K562 (cell line): ENCODE measurements around the gene FOXA3. TPM values are rescaled to one million over a fixed set of nuclear protein-coding genes. Genes with fewer than 3 reads are reported as not detected.

Experiments
- BRD4 ChIP-seq: fragments of 200-600 bp; sonication (generic); IDR thresholded peaks from 2 replicates; pipeline ENCODE4 v1.6.1; 2017; ENCODE audit warnings: inconsistent platforms
- CAMTA2 ChIP-seq: fragments of 250-450 bp; sonication (Bioruptor Pico); conservative IDR thresholded peaks from 2 replicates; pipeline ENCODE4 v1.5.1; 2022
- CBX2 ChIP-seq: fragments of 200-600 bp; sonication (generic); IDR thresholded peaks from one replicate; pipeline ENCODE4 v1.6.1; 2012; ENCODE audit warnings: mild to moderate bottlenecking, low read length, inconsistent platforms; ENCODE audit not compliant: insufficient read depth, poor library complexity, severe bottlenecking
- CTCF ChIP-seq, 3 experiments: IDR thresholded peaks in 2 of 3; conservative IDR thresholded peaks in 1 of 3; 2 replicates each; pipeline ENCODE4 v1.5.1; 2011 to 2012; ENCODE audit warnings: low read length in 3 of 3, mild to moderate bottlenecking in 3 of 3, control low read depth in 2 of 3, improper control_type of control experiment in 1 of 3, inconsistent platforms in 1 of 3, low read depth in 1 of 3, mixed read lengths in 1 of 3, moderate library complexity in 1 of 3; ENCODE audit not compliant: insufficient read depth in 2 of 3
- EP300 ChIP-seq: IDR thresholded peaks from 2 replicates; pipeline ENCODE4 v1.6.1; 2012; ENCODE audit warnings: low read length, improper control_type of control experiment
- EWSR1 ChIP-seq: fragments of 450-650 bp; IDR thresholded peaks from 2 replicates; pipeline ENCODE4 v1.6.1; 2018; ENCODE audit warnings: borderline replicate concordance, mild to moderate bottlenecking, low read depth, moderate library complexity; ENCODE audit not compliant: partially characterized antibody
- GTF2A2 ChIP-seq: IDR thresholded peaks from 2 replicates; pipeline ENCODE4 v1.6.1; 2016; ENCODE audit warnings: mild to moderate bottlenecking, missing genetic modification characterization, missing compliant biosample characterization
- GTF2E2 ChIP-seq: fragments of 200-800 bp; sonication (Bioruptor generic); IDR thresholded peaks from 2 replicates; pipeline ENCODE4 v1.6.1; 2016; ENCODE audit warnings: missing genetic modification characterization, missing compliant biosample characterization
- HDAC2 ChIP-seq: fragments of 450-650 bp; IDR thresholded peaks from 2 replicates; pipeline ENCODE4 v1.6.1; 2016; ENCODE audit warnings: mild to moderate bottlenecking
- KAT7 ChIP-seq: sonication (generic); formaldehyde crosslinking; IDR thresholded peaks from 2 replicates; pipeline ENCODE4 v1.8.0; 2022; ENCODE audit warnings: missing genetic modification reagents, mild to moderate bottlenecking, borderline replicate concordance
- KHSRP ChIP-seq: fragments of 450-650 bp; IDR thresholded peaks from 2 replicates; pipeline ENCODE4 v1.6.1; 2017
- RAD51 ChIP-seq: fragments of 450-650 bp; IDR thresholded peaks from 2 replicates; pipeline ENCODE4 v1.7.1; 2016; ENCODE audit warnings: low read depth, mild to moderate bottlenecking, borderline replicate concordance
- SLC30A9 ChIP-seq: fragments of 250-450 bp; sonication (Bioruptor Pico); IDR thresholded peaks from 2 replicates; pipeline ENCODE4 v1.8.0; 2022; ENCODE audit warnings: mild to moderate bottlenecking, moderate library complexity
- SMAD1 ChIP-seq: fragments of 150-350 bp; IDR thresholded peaks from 2 replicates; pipeline ENCODE4 v1.6.1; 2014; ENCODE audit warnings: low read length, low read depth; ENCODE audit not compliant: partially characterized antibody
- STAT5A ChIP-seq: IDR thresholded peaks from 2 replicates; pipeline ENCODE4 v1.6.1; 2012; ENCODE audit warnings: low read length, inconsistent platforms, borderline replicate concordance
- TOE1 ChIP-seq, 2 experiments: fragments of 450-650 bp in 1 of 2; sonication (generic) in 1 of 2; formaldehyde crosslinking in 1 of 2; IDR thresholded peaks; 2 replicates each; pipeline versions ENCODE4 v1.7.1 to v1.8.0; 2016 to 2022; ENCODE audit warnings: borderline replicate concordance in 2 of 2, mild to moderate bottlenecking in 2 of 2, antibody characterized with exemption in 1 of 2, inconsistent platforms in 1 of 2, low read depth in 1 of 2, missing genetic modification reagents in 1 of 2, moderate library complexity in 1 of 2
- ZC3H4 ChIP-seq: sonication (generic); formaldehyde crosslinking; IDR thresholded peaks from 2 replicates; pipeline ENCODE4 v1.9.0; 2021; ENCODE audit warnings: missing genetic modification reagents, borderline replicate concordance
- ZFX ChIP-seq: sonication (generic); formaldehyde crosslinking; IDR thresholded peaks from 2 replicates; pipeline ENCODE4 v1.8.0; 2022; ENCODE audit warnings: mild to moderate bottlenecking, missing genetic modification reagents, moderate library complexity
- ZKSCAN1 ChIP-seq: fragments of 150-350 bp; IDR thresholded peaks from 2 replicates; pipeline ENCODE4 v1.6.1; 2016; ENCODE audit warnings: low read depth, low read length
- ZNF512 ChIP-seq: IDR thresholded peaks from 2 replicates; pipeline ENCODE4 v1.6.1; 2016; ENCODE audit warnings: missing genetic modification characterization, missing compliant biosample characterization
- ZNF766 ChIP-seq: fragments of 200-800 bp; sonication (Bioruptor generic); conservative IDR thresholded peaks from 2 replicates; pipeline ENCODE4 v1.6.1; 2016; ENCODE audit warnings: missing genetic modification characterization, missing compliant biosample characterization
- ZSCAN32 ChIP-seq: fragments of 450-650 bp; formaldehyde crosslinking; IDR thresholded peaks from 2 replicates; pipeline ENCODE4 v1.4.0; 2020; ENCODE audit warnings: mild to moderate bottlenecking, moderate library complexity
- polyA plus RNA-seq, 8 experiments: library from polyadenylated mRNA; depleted of rRNA in 4 of 8; stranded (reverse) in 5 of 8; unstranded in 3 of 8; fragments of >200 nt; fragmentation: Nextera tagmentation in 2 of 8; fragmentation: Illumina TruSeq in 1 of 8; extraction: Ambion mirVana in 2 of 8; extraction: Trizol in 1 of 8; gene quantifications; 2 replicates each; pipeline versions ENCODE4 v1.2.1 to v1.2.3, GENCODE V29; 2011 to 2014; ENCODE audit warnings: inconsistent platforms in 1 of 8, missing spikeins in 1 of 8
- total RNA-seq, 7 experiments: library from RNA; depleted of rRNA in 6 of 7; stranded (reverse); fragments of >200 nt in 6 of 7; fragmentation: Illumina TruSeq in 2 of 7; extraction: Trizol in 2 of 7; gene quantifications; 2 replicates each; pipeline versions ENCODE4 v1.2.1 to v1.2.3, GENCODE V29; 2011 to 2021; ENCODE audit warnings: low replicate concordance in 1 of 7

The FOXA3 gene
- total and polyA plus RNA-seq, 9 of the 15 experiments (the other 6 are each of a cell fraction or from before 2014, with no cell fraction given) = 1.3 to 15.5 (median 4.7) TPM

GRCh38 chr19:45885556-45886426, 21.7 kb downstream of the FOXA3 start, which contains the start of gene IRF2BP1 (continued):
- no peak for TF ChIP-seq CBX2
- TF ChIP-seq SMAD1 = peak; percentile 96
- TF ChIP-seq ZNF512 = no peak
- TF ChIP-seq GTF2A2 = no peak
- no peak for TF ChIP-seq EP300
- TF ChIP-seq ZFX (CRISPR knock-in tag) = peak; percentile 83
- TF ChIP-seq RAD51 = no peak
- TF ChIP-seq CTCF (IDR thresholded peaks at IDR 0.05 in 2 of 3, conservative IDR thresholded peaks at IDR 0.05 in 1 of 3; ENCODE audit: insufficient read depth in 2 of 3, low read depth in 1 of 3, low read length in 3 of 3) = peak in 2 of 3 experiments; percentile 7 to 32; a peak in 2 of 6 replicates
- TF ChIP-seq KHSRP = no peak
- TF ChIP-seq GTF2E2 = no peak
- TF ChIP-seq HDAC2 = peak; percentile 97; the same call in 1 of the 2 replicates
- no peak for TF ChIP-seq STAT5A
- TF ChIP-seq ZNF766 = peak; percentile 62; the same call in 1 of the 2 replicates
- TF ChIP-seq EWSR1 = no peak
- 0 out of 2 replicates have a peak, but pooled peaks have one; percentile 52 for TF ChIP-seq KAT7 (CRISPR knock-in tag)
- TF ChIP-seq TOE1 (IDR thresholded peaks at IDR 0.05; ENCODE audit: borderline replicate concordance) = no peak
- TF ChIP-seq TOE1 (CRISPR knock-in tag; IDR thresholded peaks at IDR 0.05; ENCODE audit: borderline replicate concordance, low read depth) = no peak
- TF ChIP-seq CAMTA2 (CRISPR knock-in tag) = 0 out of 2 replicates have a peak, but pooled peaks have one; percentile 46
- peak; percentile 10; the same call in 1 of the 2 replicates for TF ChIP-seq ZKSCAN1
- TF ChIP-seq BRD4 = no peak
- TF ChIP-seq ZSCAN32 (CRISPR knock-in tag) = no peak
- no peak for TF ChIP-seq ZC3H4 (CRISPR knock-in tag)
- TF ChIP-seq SLC30A9 (CRISPR knock-in tag) = no peak
